Endothelial cell of umbilical vein (primary cell): Measurements from ENCODE around the gene ARMS2. TPM values are rescaled to one million over a fixed set of nuclear protein-coding genes. Genes with fewer than 3 reads are reported as not detected.

Source experiments
- BruUV-seq: library from RNA; stranded (reverse); fragments of 400-500 nt; replicated peaks from 2 replicates; lab custom pipeline; 2021; lab: Mats Ljungman, UMichigan
- CTCF ChIA-PET: fragments of 300-600, 350-600 bp; sonication (Branson Sonifier 250); formaldehyde crosslinking; loops from one replicate; lab custom pipeline; 2021; ENCODE audit warnings: antibody characterized with exemption, inconsistent platforms; lab: Charles Lee
- POLR2A ChIA-PET: fragments of 300-600, 350-600 bp; sonication (Branson Sonifier 250); formaldehyde crosslinking; loops from one replicate; lab custom pipeline; 2021; ENCODE audit warnings: antibody characterized with exemption, inconsistent platforms; lab: Charles Lee
- DNase-seq: peaks from one replicate; pipeline ENCODE4 v3.0.0-alpha.2; 2011; ENCODE audit warnings: low read depth, low spot score
- FAIRE-seq: peaks from 2 replicates; lab custom pipeline; 2011; peaks lifted over from hg19 to GRCh38; lab: Jason Lieb, UNC
- H2AFZ ChIP-seq: 2 replicates; pipeline ENCODE4 v1.6.0; 2012; ENCODE audit warnings: low read depth, low read length, control low read depth, inconsistent platforms
- H3K27ac ChIP-seq: 2 replicates; pipeline ENCODE4 v1.5.1; 2011; ENCODE audit warnings: low read depth, mild to moderate bottlenecking, control low read depth, low read length, moderate library complexity; ENCODE audit not compliant: insufficient read depth
- H3K27me3 ChIP-seq, 2 experiments: 2 replicates each; pipeline versions ENCODE4 v1.6.0 to v1.6.1; 2011; ENCODE audit warnings: low read length in 2 of 2, mixed read lengths in 1 of 2; ENCODE audit not compliant: control insufficient read depth in 2 of 2, insufficient read depth in 2 of 2
- H3K36me3 ChIP-seq, 2 experiments: 2 replicates in 1 of 2; 3 replicates in 1 of 2; pipeline ENCODE4 v1.5.1; 2011; ENCODE audit warnings: low read length in 2 of 2, mild to moderate bottlenecking in 1 of 2, moderate library complexity in 1 of 2; ENCODE audit not compliant: control insufficient read depth in 2 of 2, insufficient read depth in 2 of 2; ENCODE audit errors: extremely low read depth in 1 of 2
- H3K4me1 ChIP-seq: 3 replicates; pipeline ENCODE4 v1.5.1; 2011; ENCODE audit warnings: mild to moderate bottlenecking, low read length; ENCODE audit not compliant: control insufficient read depth, insufficient read depth; ENCODE audit errors: extremely low read depth
- H3K4me2 ChIP-seq: 2 replicates; pipeline ENCODE4 v1.6.1; 2011; ENCODE audit warnings: low read length, control low read depth, mixed read lengths; ENCODE audit not compliant: insufficient read depth
- H3K4me3 ChIP-seq, 3 experiments: fragments of 200-600 bp in 1 of 3; sonication (generic), shearing (Covaris generic) in 1 of 3; replicated peaks in 1 of 3; 2 replicates each; pipeline ENCODE4 v1.5.1; 2011 to 2016; ENCODE audit warnings: control low read depth in 3 of 3, low read length in 3 of 3, mild to moderate bottlenecking in 2 of 3, inconsistent platforms in 1 of 3, low read depth in 1 of 3, moderate library complexity in 1 of 3; ENCODE audit not compliant: insufficient read depth in 1 of 3
- H3K79me2 ChIP-seq: 2 replicates; pipeline ENCODE4 v1.6.0; 2012; ENCODE audit warnings: low read length, inconsistent platforms; ENCODE audit not compliant: control insufficient read depth, insufficient read depth
- H3K9ac ChIP-seq: replicated peaks from 2 replicates; pipeline ENCODE3; 2011; ENCODE audit warnings: low read length, control low read depth; ENCODE audit not compliant: insufficient read depth; ENCODE audit errors: extremely low read depth
- H3K9me1 ChIP-seq: replicated peaks from 3 replicates; pipeline ENCODE4 v1.6.0; 2011; ENCODE audit warnings: mild to moderate bottlenecking, low read length; ENCODE audit not compliant: control insufficient read depth, insufficient read depth; ENCODE audit errors: extremely low read depth
- H3K9me3 ChIP-seq: replicated peaks from 2 replicates; pipeline ENCODE4 v1.5.1; 2012; ENCODE audit warnings: low read length, inconsistent platforms; ENCODE audit not compliant: control insufficient read depth, insufficient read depth
- H4K20me1 ChIP-seq: replicated peaks from 2 replicates; pipeline ENCODE3; 2011; ENCODE audit warnings: mild to moderate bottlenecking, low read length; ENCODE audit not compliant: control insufficient read depth, insufficient read depth; ENCODE audit errors: extremely low read depth
- EZH2 ChIP-seq: IDR thresholded peaks from 2 replicates; pipeline ENCODE4 v1.6.1; 2012; ENCODE audit warnings: borderline replicate concordance, low read depth, mild to moderate bottlenecking, moderate library complexity, low read length, inconsistent platforms; ENCODE audit not compliant: severe bottlenecking
- JUN ChIP-seq: IDR thresholded peaks from 2 replicates; pipeline ENCODE4 v1.6.1; 2011; ENCODE audit warnings: borderline replicate concordance, low read depth; ENCODE audit not compliant: insufficient read length, insufficient read depth
- MYC ChIP-seq: IDR thresholded peaks from one replicate; pipeline ENCODE4 v1.6.1; 2011; ENCODE audit warnings: mild to moderate bottlenecking, low read depth, low read length
- POLR2A ChIP-seq: IDR thresholded peaks from 2 replicates; pipeline ENCODE4 v1.6.1; 2012; ENCODE audit warnings: low read depth, mild to moderate bottlenecking, control low read depth, low read length
- POLR2AphosphoS5 ChIP-seq: IDR thresholded peaks from 2 replicates; pipeline ENCODE4 v1.6.1; 2012; ENCODE audit warnings: low read depth, mild to moderate bottlenecking, control low read depth, low read length, moderate library complexity; ENCODE audit not compliant: insufficient read depth
- dilution Hi-C: fragments of 300-500 bp; cut with MboI; formaldehyde crosslinking; loops from one replicate; pipeline ENCODE4 v1.15.0; 2019; ENCODE audit warnings: low sequenced_read_pairs; ENCODE audit not compliant: extremely low pct_ligation_motif_present
- intact Hi-C: fragments of 100-400 bp; cut with micrococcal nuclease; formaldehyde crosslinking; loops from one replicate; pipeline ENCODE4 v1.10.0; 2022
- polyA plus RNA-seq, 4 experiments: library from polyadenylated mRNA; depleted of rRNA in 3 of 4; stranded (reverse) in 3 of 4; unstranded in 1 of 4; fragments of >200 nt; gene quantifications; 2 replicates each; pipeline versions ENCODE4 v1.2.1 to v1.2.3, GENCODE V29; 2011 to 2012; ENCODE audit warnings: missing spikeins in 1 of 4
- total RNA-seq: library from RNA; stranded (reverse); gene quantifications from 2 replicates; pipeline ENCODE4 v1.2.3, GENCODE V29; 2021

The ARMS2 gene
- total and polyA plus RNA-seq, 2 donors (not counting 3 experiments of a cell fraction or from before 2014, with no cell fraction given): not detected

DNA sequence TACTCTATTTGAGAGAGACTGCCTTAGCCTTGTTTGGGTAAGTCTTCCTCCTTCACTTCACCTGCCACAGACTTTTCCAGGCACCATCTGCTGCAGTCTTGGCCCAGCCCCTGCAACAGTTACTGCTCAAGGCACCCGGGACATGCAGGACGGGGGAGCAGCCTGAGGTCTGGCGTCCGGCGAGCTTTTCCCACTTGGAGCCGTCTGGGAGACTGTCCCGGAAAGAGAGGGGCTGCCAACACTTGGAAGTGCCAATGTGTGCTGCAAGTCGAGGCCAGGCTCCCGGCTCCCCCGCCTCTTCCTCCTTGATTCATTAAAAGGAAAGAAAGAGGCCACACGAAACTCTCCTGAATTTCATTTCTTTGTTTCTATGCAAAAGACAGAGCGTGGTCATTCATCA, 20.6 kb downstream of the ARMS2 start:
- intact Hi-C loops (no loop called here), dilution Hi-C loops (no loop called here)
- FAIRE-seq (peak; percentile 46), DNase-seq (peak; percentile 69)
- no peaks in the 10 kb centered on the region for H3K9me1 ChIP-seq
- no peaks in the 10 kb centered on the region for H3K9me3 ChIP-seq
- POLR2A ChIA-PET: interaction anchor here (1.1 to 2.9 kb wide), 2 partner anchors 20 to 36 kb away, joined by 3 to 15 read pairs; no protein-coding TSS in a partner anchor
- H3K9ac ChIP-seq: peak overlapping the region; percentile 86
- H2AFZ ChIP-seq: no peak overlapping the region
- H3K4me3 ChIP-seq: peak overlapping the region in 1 of 3 experiments; percentile 15
- CTCF ChIA-PET: interaction anchor here (0.8 to 2.8 kb wide), 6 partner anchors 20 to 207 kb away, joined by 3 to 14 read pairs (median 4); no protein-coding TSS in a partner anchor
- H4K20me1 ChIP-seq: no peaks in the 10 kb centered on the region
- H3K36me3 ChIP-seq: no peaks in the 10 kb centered on the region
- no peaks in the 10 kb centered on the region for H3K27me3 ChIP-seq
- H3K79me2 ChIP-seq: peaks cover 12% of the 10 kb centered on the region
- H3K4me1 ChIP-seq: peaks cover 38% of the 10 kb centered on the region
- BruUV-seq: no TSS peak
- H3K27ac ChIP-seq: peak overlapping the region; percentile 97
- TF ChIP-seq EZH2 (no peak), POLR2A (no peak), POLR2AphosphoS5 (peak; percentile 24), MYC (no peak)
- peak overlapping the region; percentile 57 for H3K4me2 ChIP-seq

DNA sequence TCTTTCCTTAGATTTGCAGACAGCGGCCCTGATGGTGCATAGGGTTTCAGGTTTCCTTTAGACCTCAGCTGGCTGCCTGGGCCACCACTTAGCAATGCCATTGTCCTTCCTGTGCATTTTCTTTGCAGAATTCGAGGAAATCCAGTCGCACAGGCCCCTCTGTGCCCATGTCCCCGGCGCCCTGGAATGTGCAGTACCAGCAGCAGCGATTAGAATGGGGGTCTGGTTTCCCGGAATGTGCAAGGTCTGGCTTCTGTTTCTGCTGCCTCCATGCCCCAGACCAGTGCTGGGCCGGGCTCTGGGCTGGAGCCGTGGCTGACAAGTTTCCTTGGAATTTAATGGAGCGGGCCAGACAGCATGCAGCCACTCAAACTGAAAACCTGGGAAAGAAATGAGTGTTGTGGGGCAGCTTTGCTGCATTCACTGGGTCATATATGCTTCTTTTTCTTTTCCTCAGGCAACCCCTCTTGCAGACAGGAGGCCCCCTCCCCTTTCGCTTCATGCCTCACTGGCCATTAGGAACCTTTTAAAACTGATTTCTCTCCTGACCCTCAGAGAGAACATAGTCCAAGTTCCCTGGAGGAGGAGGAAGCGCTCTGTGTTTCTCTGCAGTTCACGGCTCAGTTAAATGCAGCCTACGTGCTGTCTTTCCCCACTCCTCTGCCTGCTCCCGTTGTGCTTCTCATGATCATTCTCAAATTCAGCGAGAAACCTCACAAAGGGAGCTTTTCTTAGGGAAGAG, 21.3 kb downstream of the ARMS2 start:
- BruUV-seq: no TSS peak
- Histone ChIP-seq H4K20me1 (no peaks in the 10 kb centered on the region), H3K27ac (peak overlapping the region; percentile 97), H3K9me1 (no peaks in the 10 kb centered on the region), H3K36me3 (no peaks in the 10 kb centered on the region), H3K27me3 (no peaks in the 10 kb centered on the region), H3K9me3 (no peaks in the 10 kb centered on the region), H3K79me2 (peaks cover 10% of the 10 kb centered on the region), H2AFZ (no peak overlapping the region), H3K4me2 (no peak overlapping the region), H3K9ac (peak overlapping the region; percentile 35), H3K4me1 (peaks cover 38% of the 10 kb centered on the region), H3K4me3 (no peak overlapping the region)
- FAIRE-seq (peak; percentile 21), DNase-seq (no peak)
- ChIA-PET POLR2A (interaction anchor here (2.9 kb wide), 1 partner anchor 19 kb away, joined by 15 read pairs; no protein-coding TSS in a partner anchor), CTCF (interaction anchor here (2.4 kb wide), 1 partner anchor 208 kb away, joined by 7 read pairs; no protein-coding TSS in a partner anchor)
- TF ChIP-seq JUN: no peak
- TF ChIP-seq MYC: no peak
- dilution Hi-C loops: no loop called here
- intact Hi-C loops: no loop called here
